Activated T-cell treated with anti-CD3 and anti-CD28 coated beads, Interleukin-2, amount 50 U/mL, for 1 hour (primary cell): ENCODE results near the gene MAML3.

ENCODE experiments used
- DNase-seq: peaks from one replicate; pipeline ENCODE4 v3.0.0-alpha.2; 2020

Gene MAML3

DNA sequence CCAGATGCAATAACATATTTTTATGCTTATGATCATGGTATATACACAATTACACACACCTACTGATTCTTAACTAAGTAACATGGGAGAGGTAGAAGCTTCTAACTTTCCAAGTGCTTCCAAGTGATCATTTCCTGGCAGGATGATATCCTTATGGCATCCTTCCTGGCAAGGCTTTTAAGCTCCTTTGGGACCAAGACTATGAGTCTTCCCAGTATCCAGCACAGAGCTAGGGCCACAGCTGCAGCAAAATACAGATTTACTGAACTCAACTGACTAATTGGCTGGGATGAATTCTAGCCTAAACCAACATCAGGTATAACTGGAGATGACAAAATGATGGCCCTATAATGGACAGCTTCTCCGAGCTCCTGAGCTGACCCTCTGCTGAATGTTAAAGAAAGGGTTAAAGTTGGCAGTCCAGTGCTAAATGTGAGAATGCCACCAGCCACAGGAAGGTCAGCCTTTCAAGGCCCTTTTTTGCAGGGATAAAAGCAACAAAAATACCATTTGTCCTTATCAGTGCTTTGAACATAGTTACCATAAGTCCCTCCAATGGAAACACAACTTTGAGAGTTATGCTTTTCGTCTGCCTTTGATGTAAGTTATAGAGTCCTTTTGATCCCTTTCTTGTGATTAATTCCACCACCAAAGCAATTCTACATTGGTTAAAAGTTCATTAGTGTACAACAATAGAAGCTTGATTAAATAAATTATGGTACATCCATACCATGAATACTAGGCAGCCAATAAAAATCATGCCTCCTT, 415.0 kb downstream of the MAML3 start:
- no peak for DNase-seq

- no peak for DNase-seq
These were observed 417.3 kb downstream of the MAML3 start for GRCh38 chr4:139736661-139737060.

DNA sequence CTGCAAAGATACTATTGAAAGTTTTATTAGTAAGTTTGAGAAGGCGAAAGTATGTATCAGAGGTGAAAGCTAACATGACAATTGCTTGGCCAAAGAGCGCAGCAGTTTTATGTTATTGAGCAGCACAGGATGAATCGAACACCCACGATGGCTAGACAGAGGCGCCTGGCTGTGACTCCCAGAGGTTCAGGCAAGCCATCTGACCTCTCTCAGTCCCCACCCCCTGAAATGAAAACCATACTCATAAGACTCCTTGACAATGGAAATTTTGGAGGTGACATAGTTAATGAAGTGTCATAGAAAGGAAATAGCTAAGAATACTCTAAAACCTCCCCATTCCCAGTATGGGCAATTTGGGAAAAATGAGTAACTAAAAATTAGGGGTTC, 417.7 kb downstream of the MAML3 start:
- DNase-seq, result no peak

- peak; percentile 20 for DNase-seq
These were observed 418.4 kb downstream of the MAML3 start for GRCh38 chr4:139735381-139736273.

GRCh38 chr4:139734875-139735380, 419.1 kb downstream of the MAML3 start:
- peak; percentile 64 for DNase-seq

GRCh38 chr4:139734201-139734874, 419.6 kb downstream of the MAML3 start:
- DNase-seq, result no peak

GRCh38 chr4:139732991-139733570, 420.9 kb downstream of the MAML3 start:
- no peak for DNase-seq

- DNase-seq, result no peak
These were observed 425.1 kb downstream of the MAML3 start for GRCh38 chr4:139728840-139729239.

- DNase-seq, result no peak
These were observed 425.8 kb downstream of the MAML3 start for GRCh38 chr4:139728146-139728545.

DNA sequence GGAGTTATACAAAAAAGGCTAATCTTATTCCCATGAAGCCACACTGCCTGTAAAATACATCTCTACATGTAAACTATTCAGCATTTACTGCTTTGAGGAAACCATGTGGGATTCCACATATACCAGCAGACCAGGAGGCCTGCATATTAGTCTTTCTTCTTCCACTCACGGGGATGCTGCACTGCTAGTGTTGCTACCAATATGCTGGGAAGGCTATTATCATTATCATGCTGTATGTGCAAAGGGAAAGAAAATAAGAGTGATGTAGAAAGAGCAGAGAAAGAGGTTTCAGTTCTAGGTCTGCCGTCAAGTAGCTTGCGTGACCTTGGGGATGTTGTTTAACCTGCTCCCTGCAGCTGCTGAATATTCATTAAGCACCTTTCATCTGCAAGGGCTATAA, 427.4 kb downstream of the MAML3 start:
- DNase-seq, result no peak

DNA sequence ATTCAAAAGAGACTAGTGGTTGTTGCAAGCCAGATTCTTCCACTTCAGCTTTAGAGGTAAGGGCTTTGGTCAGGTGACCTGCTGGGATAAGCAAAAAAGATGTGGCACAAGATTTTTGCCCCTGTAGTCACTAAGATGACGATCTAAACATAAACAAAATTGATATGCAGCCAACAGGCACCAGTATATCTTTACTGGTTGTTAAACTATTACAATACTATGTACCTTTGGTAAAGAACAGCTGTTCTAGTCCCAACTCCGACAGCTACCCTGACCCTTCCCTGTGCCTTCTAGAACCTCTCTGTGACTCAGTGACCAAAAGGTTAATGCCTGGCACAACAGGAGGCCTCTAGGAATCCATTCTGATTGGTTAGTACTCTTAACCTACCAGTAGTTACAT, 428.7 kb downstream of the MAML3 start:
- no peak for DNase-seq

GRCh38 chr4:139721789-139722188, 432.2 kb downstream of the MAML3 start:
- DNase-seq, result no peak

GRCh38 chr4:139720806-139721205, 433.2 kb downstream of the MAML3 start:
- DNase-seq, result no peak

DNA sequence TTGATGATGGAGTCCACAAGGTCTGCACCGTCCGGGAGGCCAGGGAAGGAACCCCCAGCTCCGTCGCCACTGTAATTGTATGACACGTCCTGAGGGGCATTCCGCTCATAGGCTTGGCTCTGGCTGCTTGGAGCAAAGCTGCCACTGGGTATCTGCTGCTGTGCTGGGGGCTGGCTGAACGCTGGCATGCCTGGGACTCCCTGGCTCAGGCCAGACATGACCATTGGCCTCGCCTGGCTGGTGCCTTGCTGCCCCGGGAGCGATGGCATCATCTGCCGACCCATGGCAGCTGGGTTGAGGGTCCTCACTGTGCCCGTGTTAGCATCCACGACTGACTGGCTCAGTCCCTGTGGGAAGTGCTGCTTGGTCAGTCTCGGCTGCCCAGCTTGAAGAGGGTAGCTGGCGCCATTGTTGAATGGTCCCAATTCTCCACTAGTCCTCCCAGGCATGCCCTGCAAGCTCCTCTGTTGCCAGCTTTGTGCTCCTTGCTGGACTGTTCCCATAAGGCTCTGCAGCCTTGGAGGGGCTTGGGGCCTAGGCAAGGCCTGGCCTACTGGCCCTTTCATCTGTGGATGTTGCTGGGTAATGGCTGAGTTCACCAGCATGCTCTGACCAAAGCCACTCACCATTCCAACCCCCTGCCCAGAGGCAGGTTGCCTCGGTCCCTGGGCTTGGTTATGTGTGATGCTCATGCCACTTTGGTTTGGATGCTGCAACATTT, 434.4 kb downstream of the MAML3 start:
- no peak for DNase-seq

DNA sequence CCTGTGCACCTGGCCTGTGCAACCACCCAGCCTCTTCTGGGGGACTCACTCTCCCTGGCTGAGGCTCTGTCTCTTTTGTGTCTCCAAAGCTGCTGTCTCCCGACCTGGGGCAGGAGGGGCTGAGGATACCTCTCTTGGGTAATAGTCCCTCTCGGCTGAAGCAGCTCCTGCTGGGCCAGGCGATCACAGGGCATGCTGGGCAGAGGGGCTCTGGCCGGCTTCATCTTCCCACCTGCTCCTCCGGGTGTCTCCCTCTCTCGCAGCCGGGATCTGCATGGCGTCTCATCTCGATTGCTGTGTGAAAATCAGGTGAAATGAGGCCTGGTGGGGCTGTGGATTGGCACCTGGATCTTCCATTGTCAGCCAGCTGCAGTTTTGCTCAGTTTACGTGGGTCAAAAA, 435.2 kb downstream of the MAML3 start:
- no peak for DNase-seq

DNA sequence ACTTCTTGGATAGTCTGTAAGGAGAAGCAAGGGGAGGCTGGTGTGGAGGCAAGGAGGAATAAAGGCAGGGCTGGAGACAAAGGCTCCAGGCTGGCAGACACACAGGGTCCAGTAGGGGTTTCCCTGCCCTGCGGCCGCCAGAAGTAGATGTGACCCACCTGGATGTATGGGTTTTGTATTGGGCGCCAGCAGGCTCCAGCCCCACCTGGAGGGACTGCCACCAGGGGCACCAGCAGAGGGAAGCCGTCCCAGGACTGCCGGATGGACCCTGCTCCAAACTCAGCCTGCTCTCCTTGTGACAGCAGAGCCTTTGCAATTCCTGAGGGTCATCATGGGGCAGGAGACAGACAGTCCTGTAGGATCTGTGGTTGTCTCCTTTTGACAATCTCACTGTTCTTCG, 435.6 kb downstream of the MAML3 start:
- no peak for DNase-seq

- DNase-seq, result no peak
These were observed 438.1 kb downstream of the MAML3 start for GRCh38 chr4:139715746-139716391.

GRCh38 chr4:139712882-139713281, 441.1 kb downstream of the MAML3 start:
- DNase-seq, result no peak

DNA sequence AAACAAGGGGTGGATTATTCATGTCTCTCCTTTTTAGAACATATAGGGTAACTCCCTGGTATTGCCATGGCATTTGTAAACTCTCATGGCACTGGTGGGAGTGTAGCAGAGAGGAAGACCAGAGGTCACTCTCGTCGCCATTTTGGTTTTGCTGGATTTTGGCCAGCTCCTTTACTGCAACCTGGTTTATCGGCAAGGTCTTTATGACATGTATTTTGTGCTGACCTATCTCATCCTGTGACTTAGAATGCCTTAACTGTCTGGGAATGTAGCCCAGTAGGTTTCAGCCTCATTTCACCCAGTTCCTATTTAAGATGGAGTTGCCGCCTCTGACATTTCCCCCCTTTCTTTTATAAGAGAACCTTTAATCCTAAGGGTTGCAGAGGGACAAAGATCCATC, 442.5 kb downstream of the MAML3 start:
- no peak for DNase-seq

DNA sequence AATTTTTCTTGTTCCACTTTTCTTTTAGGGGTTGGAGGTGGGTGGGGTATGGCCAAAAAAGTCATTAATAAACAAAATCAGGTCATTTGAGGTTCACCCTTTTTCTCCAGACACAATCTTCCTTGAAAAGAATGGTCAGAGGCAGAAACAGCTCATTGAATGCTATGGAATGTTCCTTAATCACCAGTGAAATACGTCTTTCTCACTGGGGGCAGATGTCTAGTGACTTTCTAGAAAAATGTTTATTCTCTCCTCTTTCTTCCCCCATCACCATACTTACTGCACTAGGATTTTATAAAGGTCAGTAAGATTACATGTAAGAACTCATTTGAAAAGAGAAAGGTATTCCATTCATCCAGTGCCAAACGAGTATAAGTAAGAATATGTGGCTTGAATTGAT, 443.9 kb downstream of the MAML3 start:
- DNase-seq, result no peak

DNA sequence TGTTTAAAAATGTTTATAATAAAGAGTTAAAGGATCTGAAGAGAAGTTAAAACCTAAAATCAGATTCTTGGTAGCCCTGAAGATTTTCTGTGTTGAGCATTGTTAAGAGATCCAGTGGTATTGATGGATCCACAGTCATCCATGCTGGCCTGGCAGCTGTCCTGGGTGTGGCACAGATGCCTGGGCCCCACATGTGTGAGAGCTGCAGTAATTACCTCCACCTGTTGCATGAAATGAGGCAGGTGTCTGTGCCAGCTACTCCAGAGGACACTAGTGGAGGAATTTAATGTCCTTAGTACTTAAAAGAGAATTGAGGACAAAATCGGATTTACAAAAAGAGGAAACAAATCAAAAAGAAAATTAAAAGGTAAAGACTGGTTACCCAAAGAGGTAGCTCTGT, 444.3 kb downstream of the MAML3 start:
- DNase-seq, result no peak
